HG02870 (cell line): ENCODE results near the gene KIF5A.
"Not testable (repeated sequence)": the region's sequence is repeated elsewhere in the genome, so short reads cannot be mapped to it uniquely, and the experiment has no call there.

Experiments used
- ATAC-seq: cut with Tn5 transposase; IDR thresholded peaks from one replicate; pipeline ENCODE4 v1.9.1; 2021; ENCODE audit warnings: mild to moderate bottlenecking, moderate library complexity; ENCODE audit not compliant: unreplicated experiment

KIF5A gene

DNA sequence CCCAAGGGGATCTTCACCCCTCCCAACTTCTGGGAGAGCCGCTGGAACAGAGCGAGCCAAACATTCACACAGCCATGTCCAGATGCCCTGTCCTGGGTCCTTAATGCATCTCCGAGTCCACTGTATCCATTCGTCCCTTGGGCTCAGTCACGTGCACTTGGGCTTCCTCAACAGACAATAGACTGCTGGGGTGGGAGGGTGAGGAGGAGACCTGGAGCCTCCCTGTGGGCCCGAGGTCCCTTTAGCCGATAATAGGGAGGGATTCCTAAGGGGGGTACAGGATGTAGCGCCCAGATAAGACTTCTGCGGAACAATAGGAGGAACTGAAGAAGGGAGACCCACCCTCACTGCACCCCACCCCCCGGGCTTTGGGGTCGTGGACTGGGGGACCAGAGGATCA lies 68.1 kb downstream of the KIF5A start:
- no peak for ATAC-seq

GRCh38 chr12:57618431-57618830 lies 68.6 kb downstream of the KIF5A start:
- not testable (repeated sequence) for ATAC-seq

- no peak for ATAC-seq
Measured at GRCh38 chr12:57618966-57619433, 69.2 kb downstream of the KIF5A start.

- no peak for ATAC-seq
Measured at GRCh38 chr12:57619434-57620244, 69.8 kb downstream of the KIF5A start.

DNA sequence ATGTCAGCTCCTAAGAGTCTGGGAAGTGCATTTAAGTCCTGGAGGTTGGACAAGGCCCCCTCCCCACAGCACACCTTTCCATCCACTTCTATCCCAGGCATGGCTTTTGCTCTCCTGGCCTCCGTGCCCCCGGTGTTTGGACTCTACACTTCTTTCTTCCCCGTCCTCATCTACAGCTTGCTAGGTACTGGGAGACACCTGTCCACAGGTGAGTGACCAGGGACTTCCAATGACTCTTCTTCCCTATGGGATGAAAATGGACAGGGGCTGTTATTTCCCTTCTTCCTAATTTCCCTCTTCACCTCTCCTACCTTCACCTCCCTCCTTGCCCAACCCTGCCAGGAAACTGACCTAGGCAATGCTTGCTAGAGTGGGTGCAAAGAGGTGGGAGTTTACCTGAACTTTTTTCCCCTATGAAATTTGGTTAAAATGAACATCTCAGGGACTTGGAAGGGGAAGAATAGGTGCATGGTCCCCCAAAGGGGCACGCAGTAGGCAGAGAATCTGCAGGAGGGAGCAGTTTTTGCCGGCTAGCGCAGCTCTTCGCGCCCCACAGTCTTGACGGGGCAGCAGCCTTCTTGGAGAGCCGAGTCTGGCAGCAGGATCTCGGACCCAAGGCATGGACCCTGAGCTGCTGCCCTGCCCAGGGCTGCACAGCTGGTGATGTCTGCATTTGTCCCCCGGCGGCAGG lies 70.5 kb downstream of the KIF5A start:
- ATAC-seq: no peak

DNA sequence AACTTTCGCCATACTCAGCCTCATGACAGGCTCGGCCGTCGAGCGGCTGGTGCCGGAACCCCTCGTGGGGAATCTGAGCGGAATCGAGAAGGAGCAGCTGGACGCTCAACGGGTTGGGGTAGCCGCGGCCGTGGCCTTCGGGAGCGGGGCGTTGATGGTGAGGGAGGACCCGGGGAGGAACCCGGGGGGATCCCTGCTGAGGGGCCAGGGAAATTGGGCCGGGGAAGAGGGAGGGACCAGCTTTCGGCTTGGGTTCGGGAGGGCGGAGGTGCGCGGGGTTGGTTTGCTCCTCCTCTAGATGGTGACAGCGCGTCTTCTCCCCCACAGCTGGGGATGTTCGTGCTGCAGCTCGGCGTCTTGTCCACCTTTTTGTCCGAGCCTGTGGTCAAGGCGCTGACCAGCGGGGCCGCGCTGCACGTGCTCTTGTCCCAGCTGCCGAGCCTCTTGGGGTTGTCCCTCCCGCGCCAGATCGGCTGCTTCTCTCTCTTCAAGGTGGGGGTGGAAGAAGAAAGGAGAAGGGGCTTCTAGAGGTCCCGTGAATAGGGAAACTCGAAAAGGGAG lies 71.2 kb downstream of the KIF5A start:
- no peak for ATAC-seq

DNA sequence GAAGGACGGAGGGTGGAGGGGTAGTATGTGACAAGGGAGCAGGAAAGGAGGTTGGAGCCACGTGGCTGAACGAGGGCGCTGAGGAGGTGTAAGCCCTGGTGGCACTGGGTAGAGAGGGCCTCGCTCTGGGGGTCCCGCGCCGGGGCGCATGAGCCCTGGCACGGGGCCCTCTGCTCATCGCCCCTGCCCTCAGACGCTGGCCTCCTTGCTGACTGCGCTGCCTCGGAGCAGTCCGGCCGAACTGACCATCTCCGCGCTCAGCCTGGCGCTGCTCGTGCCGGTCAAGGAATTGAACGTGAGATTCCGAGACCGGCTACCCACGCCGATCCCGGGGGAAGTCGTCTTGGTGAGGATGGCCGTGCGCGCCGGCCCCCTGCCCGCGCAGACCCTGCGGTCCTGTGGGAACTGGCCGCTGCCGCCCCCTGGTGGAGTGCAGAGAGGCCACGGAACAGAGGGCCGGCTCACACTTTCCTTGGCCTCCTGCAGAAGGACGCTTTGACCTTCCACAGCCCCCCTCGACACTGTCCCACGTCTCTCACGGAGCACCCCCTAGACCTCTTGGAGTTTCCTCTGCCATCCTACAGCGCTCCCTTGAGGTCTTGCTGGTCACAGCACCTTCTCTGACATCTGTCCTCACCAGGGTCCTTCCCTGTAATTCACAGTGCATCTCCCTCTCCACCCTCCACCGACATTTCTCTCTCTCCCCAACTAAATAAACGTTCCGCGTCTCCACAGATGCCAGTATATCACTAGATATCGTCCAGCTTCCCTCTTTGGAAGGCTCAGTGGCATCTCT lies 71.9 kb downstream of the KIF5A start:
- ATAC-seq: no peak

DNA sequence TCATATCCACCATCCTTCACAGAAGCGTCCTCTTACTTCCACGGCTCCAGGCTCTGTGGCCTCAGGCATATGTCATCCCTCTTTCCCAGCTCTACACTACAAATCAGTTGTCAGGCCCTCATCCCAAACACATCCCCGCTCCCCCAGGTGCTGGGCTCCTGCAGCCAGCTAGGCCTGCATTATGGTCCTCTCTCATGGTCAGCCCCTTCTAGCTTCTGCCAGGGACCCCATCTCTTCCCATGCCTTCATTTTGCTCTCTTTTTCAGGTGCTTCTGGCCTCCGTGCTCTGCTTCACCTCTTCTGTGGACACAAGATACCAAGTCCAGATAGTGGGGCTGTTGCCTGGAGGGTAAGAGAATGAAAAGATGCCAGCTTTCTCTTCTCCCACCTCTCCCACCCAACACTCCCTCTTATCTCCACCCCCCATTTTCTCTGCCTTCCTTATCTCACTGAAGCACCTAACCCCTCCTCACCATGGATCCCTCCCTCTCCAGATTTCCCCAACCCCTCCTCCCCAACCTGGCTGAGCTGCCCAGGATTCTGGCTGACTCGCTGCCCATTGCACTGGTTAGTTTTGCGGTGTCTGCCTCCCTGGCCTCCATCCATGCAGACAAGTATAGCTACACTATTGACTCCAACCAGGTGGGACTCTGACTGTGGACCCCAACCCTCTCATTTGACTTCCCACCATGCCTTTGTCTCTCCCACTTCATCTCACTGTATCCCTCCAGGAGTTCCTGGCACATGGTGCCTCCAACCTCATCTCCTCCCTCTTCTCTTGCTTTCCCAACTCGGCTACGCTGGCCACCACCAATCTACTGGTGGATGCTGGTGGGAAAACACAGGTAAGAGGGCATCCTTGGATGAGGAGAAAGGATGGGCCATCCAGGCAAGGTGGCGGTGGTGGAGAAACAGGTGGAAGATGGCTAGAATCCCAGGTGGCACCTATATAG lies 72.7 kb downstream of the KIF5A start:
- no peak for ATAC-seq

DNA sequence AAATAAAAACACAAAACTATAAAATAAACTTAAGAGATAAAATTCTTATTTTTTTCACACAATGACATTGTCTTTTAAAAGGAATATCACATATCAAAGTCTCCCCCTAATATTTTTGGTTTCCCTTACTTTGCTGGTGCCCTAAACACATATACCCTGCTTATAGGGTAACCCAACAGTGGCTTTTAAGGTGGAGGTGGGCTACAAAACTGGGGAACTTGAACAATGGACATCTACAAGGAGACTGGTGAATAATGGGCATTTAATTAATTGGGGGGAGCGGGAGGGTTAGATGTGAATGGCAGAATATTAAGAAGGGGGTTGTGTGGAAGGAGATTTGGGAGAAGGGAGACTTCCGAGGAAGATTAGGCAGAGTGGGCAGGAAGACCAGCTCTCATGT lies 73.5 kb downstream of the KIF5A start:
- ATAC-seq: no peak

- no peak for ATAC-seq
Measured at GRCh38 chr12:57623811-57624390, 74.1 kb downstream of the KIF5A start.

DNA sequence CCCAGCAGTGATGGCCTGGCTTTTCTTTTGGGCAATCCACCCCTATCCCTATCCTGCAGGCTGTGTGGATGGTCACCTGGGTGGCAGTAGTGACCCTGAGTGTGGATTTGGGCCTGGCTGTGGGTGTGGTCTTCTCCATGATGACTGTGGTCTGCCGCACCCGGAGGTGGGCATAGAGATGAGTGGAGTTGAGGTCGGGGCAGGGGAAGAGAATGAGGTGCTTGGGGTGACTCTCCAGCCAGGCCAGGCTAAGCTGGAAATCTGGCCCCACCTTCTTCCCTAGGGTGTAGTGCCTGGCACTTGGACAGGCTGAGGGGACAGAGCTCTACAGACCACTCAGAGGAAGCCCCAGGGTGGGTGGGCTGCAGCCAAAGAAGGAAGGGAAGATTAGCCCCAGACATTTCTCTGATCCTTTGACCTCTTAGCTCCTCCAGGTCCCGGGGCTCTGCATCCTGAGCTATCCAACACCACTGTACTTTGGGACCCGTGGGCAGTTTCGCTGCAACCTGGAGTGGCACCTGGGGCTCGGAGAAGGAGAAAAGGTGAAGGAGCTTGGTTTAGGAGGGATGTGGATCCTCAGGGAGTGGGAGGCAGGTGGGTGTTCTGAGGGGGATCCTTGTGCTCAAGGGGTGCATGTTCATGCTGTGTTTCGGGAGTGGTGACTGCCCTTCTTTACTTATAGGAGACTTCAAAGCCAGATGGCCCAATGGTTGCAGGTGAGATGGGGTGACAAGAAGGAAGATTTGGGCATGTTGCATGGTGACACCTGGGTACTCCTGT lies 74.8 kb downstream of the KIF5A start:
- ATAC-seq: no peak

- no peak for ATAC-seq
Measured at GRCh38 chr12:57625261-57626032, 75.6 kb downstream of the KIF5A start.

GRCh38 chr12:57626111-57626920 lies 76.5 kb downstream of the KIF5A start:
- no peak for ATAC-seq

DNA sequence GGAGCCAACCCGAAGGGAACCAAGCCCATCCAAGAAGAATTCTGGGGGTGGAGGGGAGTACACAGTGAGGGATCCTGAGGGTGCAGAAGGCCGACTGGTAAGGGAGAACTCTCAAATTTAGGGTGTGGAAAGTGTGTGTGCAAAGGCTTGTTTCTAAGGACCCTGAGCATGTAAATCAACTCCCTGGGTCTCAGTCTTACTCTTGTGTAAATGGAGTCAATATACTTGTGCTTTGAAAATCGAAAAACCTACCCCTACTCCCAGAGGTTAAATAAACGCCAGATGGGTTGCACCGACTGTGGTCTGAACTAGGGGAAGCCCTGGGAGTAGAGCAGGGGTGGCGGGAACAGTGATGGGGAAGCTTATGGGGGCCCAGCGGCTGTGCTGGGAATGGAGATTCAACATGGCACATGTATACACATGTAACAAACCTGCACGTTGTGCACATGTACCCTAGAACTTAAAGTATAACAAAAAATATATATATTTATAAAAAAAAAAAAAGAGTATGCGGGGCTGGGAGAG lies 77.1 kb downstream of the KIF5A start:
- ATAC-seq: no peak

GRCh38 chr12:57627501-57628279 lies 77.8 kb downstream of the KIF5A start:
- ATAC-seq: no peak
